NCI-H1436 (cell line): ENCODE data around the gene RASAL3.

Source experiments
- DNase-seq: peaks from one replicate; lab custom pipeline; 2025; lab: John Stamatoyannopoulos, UW

RASAL3 gene

DNA sequence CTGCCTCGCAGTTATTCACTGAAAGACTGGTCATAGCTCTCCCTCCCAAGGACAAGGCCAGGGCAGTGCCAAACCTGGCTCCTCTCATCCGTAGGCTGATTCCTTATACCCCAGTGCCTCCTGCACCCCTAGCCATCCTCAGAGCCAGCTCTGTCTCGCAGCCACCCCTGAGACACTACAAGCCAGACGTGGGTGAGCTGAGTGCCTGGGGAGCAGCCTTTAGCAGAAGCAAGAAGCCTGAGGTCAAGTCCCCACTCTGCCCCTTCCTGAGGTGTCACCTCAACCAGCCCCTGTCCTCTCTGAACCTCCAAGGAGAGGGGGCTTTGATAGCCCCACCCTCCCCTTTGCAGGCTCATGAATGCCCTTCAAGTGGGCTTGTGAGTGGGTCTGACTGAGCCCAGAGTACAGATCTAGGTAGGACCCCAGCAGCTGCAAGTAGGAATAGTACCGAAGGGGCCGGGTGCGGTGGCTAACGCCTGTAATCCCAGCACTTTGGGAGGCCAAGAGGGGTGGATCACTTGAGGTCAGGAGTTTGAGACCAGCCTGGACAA lies 30.8 kb downstream of the RASAL3 start:
- no peak for DNase-seq

DNA sequence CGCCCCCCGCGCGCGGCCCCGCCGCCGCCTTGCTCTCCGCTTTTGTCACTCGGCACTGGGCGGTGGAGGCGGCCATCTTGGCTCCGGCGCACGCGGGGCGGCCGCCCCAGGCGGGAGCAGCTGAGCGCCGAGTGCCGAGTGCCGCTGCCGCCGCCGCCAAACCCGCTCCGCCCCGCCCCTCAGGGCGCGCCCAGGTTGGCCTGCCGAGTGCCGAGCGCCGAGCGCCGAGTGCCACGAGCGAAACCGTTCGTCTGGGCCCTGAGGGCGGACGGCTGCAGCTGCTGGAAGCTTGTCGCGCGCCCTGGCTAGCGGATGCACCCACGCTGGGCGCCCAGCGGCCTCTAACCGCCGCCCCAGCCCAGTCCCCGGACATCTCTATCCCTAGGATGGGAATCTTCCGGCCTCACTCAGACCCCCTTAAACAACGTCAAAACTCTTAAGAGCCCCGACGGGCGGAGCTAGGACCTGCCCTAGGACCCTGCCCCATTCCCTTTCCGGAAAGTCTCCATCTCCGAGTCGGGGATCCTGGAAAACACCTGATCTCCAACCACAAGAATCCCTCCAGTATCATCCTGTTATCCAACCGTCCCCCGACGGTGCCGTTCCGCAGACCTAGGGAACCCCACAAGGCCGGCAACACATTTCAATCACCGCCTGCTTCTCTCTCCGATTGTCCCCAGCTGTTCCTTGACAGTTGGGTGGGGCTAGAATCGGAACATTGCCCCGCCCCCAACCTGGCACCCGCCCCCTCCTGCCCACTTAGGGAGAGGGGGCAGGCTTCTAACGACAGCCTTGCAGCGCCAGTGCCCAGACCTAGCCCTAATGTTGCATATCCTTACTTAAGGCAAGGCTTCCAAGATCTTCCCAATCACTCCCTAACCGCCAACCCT lies 31.5 kb downstream of the RASAL3 start:
- peak; percentile 88 for DNase-seq

DNA sequence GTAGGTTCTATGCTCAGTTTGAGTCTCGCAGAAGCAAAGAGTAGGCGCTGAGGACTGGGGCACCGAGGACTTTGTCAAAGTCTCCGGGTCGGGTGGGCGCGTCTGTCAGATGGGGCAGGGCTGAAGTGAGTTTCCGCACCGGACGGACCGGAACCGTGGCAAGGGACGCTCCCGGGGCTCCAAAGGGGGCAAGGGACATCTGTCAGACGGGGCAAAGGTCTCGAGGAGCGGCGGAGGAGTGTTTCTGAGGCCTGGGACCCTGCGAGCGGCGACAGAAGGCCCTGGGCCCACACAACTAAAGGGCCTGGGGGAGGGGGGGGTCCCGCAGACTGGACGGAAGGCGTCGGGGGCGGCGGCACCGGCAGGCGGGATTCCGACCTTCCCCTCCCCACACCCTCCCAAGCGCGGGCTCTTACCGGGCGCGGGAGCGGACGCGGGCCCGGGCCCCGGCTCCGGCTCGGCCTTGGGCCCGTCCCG lies 32.3 kb downstream of the RASAL3 start:
- no peak for DNase-seq

DNA sequence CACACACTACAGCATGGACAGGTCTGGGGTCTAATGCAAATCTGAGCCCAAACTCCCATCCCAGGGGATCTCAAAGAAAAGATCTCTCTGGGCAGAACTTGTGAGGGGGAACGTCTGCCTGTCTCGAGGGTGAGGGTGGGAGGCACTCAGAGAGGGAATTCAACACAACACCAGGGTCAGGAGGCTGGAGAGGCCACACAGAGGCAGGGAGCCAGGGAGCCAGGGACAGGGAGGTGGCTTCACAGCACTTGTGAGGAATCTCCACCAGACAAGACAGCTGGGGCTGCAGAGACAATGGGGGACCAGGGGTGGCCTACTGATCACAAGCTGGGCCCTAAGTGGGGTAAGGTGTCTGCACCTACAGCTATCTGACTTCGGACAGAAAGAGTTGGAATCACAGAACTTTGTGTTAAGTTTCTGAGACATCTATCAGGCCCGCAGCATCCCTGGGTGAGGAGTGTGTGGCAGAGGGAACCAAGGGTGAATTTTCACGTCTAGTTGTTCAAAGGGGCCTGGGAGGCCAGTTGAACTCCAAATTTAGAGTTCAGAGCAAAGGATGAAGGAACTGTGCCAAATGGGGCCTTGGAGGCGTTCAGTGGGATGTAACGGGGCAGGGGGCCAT lies 32.8 kb downstream of the RASAL3 start:
- DNase-seq: no peak

DNA sequence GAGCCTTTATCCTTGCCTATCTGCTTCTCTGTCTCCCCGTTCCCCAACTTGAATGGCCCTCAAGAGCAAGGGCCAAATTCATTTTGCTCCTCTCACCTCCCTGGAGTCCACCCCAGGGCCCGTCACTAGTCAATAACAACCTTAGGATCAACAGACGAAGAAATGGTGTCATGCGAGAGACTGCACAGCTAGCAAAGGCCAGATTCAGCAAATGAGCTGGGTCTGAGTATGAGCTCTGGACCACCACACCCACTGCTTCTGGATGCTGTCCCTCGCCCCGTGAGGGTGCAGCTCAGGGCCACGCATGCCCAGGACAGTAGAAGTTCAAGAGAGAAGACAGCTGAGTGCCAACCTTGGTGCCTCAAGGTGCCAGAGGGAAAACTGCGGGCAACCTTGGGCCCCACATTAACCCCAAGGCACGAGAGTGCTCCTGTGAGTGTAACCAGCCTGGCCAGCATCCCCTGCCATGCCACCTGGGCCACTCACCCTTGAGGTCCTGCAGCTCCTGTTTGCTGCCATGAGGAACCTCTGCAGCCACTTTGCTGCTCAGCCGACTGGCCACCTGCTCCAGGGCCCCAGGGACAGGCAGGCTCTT lies 33.7 kb downstream of the RASAL3 start:
- DNase-seq: no peak

DNA sequence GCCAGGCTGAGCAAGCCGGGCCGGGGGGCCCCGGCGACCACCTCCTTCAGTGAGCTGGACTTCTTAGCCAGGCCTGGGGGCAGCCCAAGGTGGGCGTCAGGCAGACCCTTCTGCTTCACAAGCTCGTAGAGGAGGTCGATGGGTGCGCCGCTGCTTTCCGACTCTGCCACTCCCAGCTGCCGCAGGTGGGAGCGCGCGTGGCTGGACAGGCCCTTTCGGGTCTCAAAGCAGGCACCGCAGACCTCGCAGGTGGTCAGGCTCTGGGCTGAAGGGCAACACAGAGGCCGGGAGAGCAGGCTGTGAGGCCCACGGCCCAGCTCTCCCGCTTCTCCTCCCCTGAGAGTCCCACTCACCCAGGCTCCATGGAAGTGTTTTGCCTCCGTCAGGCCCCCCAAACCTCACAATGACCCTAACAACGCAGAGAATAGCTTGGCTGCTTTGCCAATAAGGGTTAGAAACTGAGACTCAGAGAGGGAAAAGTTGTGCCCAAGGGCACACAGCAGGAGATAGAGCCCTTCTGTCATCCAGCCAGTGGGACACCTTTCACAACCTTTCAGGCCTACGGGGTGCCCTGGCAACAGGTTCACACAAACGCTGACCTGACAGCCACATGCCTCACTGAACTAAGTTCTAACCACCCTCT lies 34.4 kb downstream of the RASAL3 start:
- DNase-seq: no peak

DNA sequence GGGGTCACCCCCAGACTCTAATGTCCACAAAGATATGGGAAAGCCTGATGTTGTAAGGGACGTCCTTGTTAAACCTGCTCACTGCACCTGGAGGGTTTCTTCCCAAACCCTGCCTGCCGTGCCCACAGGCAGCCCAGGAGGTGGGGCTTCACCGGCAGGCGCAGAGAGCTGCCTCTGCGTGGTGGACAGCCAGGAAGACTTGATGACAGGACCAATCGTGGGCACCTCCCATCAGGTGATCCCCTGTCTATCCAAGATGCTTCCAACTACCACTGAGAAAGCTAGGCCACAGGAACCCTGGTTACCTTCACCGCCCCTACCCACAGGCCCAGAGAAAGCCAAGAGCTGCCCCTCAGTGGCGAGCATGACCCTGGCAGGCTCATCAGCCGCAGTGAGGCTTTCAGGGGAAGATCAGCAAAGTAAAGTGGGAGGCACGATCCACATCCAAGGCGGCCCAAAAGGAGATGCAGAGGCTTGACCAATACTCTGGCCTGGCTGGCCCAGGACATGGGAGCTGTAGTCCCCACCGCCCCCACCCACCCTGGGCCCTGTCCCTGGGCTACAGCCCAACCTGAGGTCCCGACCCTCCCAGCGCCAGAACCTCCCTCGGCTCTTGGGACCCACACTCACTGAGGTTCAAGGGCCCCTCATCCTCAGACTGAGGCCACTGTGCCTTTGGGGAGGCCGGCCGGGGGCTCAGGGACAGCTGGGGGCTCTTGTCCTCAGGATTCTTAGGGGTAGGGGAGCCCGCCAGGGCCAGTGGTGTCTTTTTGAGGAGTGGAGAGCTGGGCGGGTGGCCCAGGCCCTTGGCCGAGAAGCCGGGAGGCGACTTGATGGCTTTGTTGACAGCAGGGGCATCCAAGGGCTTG lies 35.2 kb downstream of the RASAL3 start:
- no peak for DNase-seq

DNA sequence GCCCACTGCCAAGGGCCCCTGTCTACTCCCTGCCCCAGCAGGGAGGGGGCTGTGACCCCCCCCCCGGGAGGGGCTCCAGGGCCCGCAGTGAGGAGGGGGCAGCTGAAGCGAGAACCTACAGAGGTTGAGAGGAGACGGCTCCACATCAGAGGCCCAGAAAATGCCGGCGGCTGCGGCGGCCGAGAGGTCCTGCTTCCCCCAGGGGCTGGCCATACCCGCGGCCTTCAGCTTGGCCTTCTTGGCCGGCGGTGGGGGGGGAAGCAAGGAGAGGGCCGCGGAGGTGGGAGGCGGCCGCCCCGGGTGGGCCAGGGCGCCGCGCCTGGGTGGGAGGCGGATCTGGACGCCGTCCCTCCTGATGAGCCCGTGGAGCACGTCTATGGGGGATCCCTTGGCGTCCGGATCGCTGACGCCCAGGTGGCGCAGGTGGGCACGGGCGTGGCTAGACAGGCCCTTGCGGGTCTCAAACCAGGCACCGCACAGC lies 36.3 kb downstream of the RASAL3 start:
- DNase-seq: no peak

DNA sequence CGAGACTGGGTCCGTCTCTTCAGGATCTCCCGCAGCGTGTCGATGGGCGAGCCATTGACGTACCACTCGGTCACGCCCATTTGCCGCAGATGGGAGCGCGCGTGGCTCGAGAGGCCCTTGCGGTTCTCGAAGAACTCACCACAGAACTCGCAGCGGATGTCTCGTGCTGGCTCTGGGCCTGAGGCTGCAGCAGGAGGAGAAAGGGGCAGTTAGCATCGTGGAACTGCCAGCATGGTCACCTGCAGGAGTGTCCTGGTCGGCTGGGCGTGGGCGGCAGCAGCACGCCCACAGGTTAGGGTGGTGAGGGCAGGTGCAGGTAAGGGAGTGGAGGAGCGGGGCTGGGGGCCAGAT lies 37.0 kb downstream of the RASAL3 start:
- DNase-seq: no peak

DNA sequence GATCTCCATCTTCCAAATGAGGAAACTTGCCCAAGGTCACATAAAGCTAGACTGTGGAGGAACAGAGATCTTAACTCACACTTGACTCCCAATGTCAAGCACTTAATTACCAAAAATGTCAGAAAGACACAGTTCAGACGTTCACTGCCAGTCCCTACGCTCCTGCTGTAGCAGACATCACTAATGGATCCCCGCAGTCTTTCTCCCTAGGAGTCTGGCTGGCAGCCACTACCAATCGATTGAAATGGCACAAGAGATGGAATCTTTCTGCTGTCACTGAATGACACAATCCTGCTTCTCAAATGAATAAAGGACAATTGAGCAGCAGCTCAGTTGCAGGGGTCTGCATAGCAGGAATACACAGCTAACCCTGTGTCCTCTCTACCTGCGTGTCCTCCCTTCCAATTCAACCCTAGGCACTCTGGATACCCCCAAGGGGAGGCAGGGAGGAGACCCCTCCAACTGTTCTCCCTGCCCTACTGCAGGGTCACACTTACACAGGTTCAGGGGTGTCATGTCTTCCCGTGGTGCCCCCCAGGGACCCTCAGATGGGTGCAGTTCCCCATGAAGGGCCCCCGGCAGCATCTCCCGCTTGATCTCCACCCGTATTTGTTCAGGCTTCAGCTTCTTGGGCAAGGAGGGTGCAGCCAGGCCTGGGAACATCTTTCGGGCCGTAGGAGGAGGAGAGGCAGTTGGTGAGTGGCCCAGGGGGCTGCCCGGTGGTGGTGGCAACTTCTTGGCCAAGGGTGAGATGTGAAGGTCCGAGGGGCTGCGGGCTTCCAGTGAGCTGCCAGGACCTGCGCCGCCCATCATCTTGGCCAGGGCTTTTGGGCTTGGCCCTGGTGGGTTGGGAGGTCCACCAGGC lies 37.6 kb downstream of the RASAL3 start:
- DNase-seq: no peak

DNA sequence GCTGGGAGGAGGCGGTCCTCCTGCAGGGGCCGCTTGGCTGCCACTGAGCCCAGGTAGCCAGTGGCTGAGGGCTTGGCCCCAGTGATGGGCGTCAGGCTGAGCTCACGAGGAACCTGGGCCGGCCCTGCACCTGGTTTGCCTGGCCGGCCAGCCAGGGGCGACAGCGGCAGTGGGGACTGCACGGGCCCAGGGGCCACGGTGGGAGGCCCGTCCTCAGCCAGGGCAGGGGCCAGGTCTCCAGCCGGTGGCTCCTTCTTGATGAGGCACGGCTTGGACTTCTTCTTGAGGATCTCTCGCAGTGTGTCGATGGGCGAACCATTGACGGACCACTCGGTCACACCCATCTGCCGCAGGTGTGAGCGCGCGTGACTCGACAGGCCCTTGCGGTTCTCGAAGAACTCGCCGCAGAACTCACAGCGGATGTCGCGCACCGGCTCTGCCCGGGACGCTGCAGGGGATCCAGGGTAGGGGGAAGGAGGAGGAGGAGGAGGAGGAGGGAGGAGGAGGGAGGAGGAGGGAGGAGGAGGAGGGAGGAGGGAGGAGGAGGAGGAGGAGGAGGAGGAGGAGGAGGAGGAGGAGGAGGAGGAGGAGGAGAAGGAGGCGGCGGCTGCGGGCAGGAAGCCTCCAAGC lies 38.9 kb downstream of the RASAL3 start:
- DNase-seq: no peak

DNA sequence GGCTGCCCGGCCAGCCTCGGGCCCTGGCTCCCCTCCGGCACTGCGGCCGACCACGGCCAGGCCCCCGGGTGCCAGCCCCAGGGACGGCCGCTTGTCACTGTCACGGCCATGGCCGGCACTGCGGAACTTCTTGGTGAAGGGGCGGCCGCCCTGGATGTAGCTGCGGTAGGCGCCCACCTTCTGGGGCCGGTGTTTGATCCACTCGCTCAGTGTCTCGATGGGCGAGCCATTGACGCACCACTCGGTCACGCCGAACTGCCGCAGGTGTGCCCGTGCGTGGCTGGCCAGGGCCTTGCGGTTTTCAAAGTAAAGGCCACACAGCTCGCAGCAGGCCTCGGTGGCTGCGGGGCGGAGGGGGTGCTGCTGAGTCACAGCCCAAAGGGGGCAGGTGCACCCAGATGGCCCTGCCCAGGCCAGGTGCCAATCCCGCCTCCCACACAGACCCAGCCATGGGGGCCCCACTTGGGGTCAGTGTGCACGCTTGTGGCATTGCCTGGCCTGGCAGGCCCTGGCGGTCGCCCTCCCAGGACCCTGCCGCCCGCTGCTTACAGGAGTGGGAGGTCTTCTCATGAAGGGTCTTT lies 39.6 kb downstream of the RASAL3 start:
- DNase-seq: no peak

DNA sequence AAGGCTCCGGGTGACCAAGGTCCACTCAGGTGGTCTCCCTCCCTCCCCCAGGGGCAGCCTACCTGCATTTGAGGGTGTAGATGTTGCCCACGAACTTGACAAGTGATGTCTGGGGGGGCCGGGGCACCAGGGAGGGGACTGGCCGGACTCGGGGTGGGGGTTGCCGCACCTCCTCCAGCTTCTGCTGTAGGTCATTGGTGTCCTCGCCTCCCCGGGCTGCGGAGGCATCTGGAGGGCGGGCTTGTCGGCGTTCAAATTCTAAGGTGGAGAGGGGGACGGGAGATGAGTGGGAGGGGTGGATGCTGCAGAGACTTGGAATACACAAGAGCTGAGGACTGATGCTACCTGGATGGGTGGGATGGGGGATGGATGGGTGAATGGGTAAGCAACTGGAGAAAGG lies 40.2 kb downstream of the RASAL3 start:
- DNase-seq: no peak

DNA sequence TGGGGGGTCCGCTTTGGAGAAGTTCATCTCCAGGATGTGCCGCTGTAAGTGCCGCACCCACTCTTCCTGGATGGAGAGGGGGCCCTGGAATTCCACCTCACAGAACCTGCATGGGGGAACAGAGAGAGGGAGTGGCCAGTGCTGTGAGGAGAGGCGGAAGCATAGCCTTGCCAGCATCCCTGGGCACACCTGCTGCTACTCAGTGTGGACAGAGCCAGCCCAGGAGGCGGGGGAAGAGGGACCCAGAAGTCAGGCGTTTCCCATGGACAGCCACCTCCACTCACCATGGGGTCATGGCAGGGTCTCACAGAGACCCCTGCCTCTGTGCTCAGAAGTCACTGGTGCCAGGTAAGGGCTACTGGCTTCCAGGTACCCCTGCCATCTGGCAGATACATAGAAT lies 41.2 kb downstream of the RASAL3 start:
- no peak for DNase-seq

DNA sequence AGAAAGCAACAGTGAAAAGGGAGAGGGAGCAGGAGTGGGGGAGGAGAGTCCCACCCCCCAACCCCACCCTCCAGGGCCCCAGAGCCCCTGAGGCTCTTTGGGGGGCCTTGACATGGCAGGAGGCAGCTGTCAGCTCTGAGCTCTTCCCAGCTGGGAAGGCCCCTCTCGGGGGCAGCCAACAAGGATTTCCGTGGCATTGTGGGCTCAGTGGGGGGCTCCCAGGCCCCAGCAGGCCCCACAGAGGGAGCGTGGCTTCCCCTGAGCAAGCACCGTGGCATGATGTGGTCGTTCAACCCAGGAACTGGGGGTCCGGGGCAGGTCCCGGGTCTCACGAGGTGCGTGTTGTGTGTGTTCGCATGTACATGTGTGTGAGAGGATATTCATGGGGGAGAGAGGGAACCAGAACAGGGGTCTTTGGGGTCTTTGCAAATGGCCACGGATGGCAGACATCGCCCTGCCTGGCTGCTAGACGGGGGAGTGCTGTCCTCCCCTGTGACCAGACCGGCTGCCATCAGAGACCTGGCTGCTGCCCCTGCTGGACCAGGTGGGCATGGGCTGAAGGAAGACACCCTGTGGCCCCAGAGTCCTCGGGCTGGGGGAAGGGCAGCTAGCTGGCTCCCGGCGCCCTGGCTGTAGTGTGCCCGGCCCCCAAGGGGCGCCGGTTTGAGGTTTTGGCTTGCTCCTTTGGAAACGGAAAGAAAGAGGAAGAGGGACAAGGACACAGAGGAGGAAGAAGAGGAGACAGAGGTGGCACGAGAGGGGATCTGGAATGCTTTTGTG lies 41.9 kb downstream of the RASAL3 start:
- DNase-seq: no peak

DNA sequence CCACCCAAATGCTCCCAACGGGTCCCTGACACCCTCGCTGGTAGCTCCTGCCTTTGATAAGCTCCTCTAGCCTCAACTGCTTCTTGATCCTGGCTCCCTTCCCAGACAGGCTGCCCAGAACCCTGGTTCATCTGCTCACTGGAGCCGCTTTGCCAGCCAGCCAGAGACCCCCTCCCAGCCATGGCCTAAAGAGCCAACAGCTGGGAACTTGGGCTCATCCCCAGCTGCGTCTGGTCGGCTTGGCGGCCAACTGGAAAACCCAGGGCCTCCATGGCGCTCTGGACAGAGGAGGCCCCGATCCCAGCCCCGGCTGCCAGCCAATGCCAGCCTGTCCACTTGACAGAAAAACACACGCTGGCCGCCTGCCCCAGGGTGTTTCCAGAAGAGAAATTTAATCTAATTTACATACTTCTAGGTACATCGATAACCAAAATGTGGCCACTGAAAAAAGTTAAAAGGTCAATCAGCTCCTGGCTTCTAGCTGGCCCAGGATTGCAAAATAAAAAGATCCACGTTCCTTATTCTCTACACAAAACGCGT lies 42.6 kb downstream of the RASAL3 start:
- no peak for DNase-seq

DNA sequence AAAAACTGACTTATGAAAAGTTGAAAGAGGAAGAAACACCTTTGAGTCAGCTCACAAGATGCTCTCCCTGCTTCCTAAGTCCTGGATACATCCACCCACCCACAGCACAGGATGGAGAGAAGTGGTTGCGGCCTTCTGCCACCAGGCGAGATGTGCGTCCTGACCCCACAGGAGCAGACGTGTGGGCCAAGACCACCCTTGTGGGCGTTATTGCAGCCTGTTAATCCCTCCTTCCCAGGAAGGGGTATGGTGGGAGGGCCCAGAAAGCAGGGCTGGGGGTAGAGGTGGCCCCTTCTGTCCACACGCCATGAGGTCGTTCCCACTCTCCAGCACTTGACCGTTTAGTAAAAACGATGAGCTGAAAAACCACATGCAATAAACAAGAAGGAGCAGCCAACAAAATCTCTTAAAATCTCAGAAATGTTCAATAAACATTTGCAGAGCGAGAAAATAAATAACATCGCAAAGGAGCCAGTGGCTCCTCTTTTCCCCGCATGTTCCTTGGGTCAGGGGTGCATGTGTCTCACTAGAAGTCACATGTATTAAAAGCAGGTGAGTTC lies 43.1 kb downstream of the RASAL3 start:
- DNase-seq: no peak

DNA sequence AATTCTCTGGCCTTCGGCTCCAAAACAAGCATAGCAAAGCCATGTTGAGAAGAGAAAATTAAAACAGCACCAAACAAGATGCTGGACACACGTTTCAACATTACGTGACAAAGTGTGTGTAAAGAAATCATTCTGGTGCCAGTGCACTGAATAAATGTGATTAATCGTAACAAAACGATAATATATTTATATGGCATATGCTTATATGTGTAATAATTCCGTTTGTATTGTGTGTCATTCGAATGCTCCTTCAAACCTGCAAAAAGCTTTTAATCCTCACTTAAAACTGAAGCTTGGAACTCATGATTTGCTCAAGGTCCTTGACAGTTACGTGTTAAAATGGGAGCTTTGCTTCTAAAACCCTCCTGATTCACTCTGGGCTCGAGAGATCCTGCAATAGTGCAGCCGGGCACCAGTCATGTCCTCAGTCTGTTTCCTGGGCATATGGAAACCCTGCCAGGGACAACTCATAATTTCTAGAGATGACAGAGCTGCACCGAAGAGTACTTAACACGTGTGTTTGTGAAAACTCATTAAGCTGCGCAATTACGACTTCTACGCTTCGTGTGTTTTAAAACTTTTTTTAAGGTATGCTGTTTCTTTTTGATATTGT lies 44.8 kb downstream of the RASAL3 start:
- DNase-seq: no peak
